NCI-H1694 (cell line): ENCODE measurements around the gene TCF4.

Experiments used
- DNase-seq: peaks from one replicate; lab custom pipeline; 2025; lab: John Stamatoyannopoulos, UW

The TCF4 gene

GRCh38 chr18:55261253-55261652, 326.7 kb downstream of the TCF4 start:
- no peak for DNase-seq

DNA sequence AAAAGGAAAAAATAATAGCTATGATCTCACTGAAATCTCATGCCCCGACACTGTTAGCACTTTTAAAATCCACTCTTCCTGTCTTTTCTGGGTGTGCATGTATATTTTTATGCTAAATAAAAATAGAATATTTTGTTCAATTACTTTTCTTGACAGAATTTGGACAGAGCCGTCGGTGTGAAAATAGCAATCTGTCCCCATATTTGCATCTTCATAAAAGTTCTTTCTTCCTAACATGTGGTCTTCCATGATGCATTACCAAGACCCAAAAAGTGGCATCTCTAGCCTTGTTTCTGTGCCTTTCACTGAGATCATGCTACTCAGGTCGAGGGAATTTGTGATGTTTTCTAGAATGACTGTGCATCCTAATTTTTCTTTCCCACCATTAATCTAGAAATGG, 329.9 kb downstream of the TCF4 start:
- DNase-seq, result no peak

- no peak for DNase-seq
These were observed 331.1 kb downstream of the TCF4 start for GRCh38 chr18:55256929-55257289.

DNA sequence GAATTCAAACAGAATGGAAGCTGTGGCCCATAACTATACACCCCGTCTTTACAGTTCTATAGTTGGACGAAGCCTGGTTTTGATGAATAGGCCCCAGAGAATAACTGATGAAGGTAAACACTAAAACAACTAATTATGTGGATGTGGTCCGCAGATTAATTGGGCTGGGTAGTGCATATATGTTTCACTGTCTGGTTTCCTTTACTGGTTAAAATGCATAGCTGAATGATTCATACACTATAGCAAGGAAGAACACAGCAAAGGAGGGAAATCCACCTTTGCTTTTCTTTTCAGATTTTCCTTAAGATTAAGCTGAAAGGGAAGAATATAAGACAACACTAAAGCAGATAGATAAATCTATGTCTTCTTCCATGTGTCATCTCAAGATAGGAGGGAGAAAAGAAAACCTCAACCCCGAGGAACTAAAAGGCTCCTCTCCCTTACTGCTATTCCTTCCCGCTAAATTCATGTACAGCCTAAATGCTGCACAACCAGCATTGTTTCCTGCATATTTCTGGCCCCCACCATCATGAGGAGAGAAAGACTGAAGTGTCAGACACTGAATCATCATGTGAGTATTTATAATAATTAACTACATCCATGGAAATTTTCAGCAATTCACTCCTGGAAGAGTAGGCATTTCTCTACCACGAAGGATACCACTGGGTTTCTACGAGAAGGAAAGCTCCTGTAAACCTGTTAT, 331.6 kb downstream of the TCF4 start:
- DNase-seq, result no peak

GRCh38 chr18:55253814-55254213, 334.2 kb downstream of the TCF4 start:
- no peak for DNase-seq

DNA sequence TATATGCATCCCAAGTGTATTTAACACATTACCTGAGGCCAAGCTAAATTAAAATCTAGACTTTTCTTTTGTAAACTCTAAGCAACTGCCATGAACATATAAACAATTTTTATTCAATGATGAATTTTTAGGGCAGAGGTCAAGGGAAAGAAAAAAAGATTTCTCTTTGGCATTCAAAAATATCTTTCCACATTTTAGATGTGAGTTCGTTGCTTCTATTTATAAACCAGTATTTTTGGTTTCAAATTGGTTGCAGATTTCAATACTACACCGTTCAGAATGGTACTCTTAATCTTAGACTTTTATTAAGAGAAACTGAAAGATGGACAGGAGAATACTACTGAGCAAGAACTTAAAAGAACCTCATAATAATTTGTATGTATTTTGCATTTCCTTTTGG, 335.1 kb downstream of the TCF4 start:
- no peak for DNase-seq

DNA sequence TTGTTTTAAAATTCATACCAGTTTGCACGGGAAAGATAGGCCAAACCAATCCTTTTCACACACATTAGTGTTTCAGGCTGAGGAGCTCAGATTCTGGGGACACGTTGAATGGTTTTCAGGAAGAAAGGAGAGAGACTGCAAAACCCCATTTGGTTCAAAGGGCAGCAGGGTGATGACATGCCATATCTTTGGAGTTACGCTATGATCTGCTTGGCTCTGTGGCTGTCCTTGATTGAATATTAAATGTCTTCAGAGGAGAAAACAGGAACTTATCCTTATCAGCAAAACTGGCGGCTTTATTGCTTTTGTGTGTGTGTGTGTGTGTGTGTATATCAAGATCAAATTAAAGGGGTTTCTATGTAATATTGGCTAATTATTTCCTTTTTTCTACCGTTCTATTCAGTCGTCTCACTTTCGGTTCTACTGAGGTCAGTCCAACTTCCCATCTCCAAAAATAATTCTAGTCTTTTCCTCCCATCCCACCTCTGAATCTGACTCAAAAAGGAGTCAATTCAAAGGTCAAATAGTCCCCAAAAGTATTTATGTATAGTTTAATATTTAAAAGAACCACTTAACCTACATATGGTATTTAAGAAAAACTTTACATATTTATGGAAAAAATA, 335.8 kb downstream of the TCF4 start:
- DNase-seq, result no peak

DNA sequence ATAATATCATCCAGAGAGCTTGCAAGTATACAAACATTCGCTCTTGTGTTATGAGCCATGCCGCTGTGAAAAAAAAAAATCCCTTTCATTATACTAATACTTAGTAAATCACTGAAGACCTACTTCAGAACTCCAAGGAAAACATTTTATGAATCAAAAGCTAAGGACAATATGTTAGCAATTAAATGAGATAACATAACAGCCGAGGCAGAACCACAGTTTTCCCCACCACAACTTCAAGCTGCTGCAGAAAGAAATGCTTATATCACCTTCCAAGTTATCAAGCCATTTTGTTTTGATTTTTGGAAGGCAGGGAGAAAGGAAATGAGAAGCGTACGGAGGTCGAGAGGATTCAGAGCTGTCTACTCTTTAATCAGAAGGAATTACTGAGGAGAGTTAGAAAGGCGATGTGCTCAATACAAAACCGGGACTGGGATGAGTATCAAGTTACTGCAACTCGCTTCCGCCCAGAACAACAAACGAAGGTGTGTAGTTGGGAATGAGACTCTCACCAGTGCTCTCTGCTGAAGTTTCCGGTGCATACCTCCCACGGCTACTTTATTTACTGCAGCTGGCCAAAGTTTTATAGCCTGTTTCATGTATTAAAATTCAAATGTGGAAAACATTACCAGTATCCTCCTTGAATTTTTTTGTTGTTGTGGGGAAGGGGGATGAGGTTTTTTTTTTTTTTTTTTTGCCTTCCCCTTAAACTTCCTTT, 336.6 kb downstream of the TCF4 start:
- no peak for DNase-seq

DNA sequence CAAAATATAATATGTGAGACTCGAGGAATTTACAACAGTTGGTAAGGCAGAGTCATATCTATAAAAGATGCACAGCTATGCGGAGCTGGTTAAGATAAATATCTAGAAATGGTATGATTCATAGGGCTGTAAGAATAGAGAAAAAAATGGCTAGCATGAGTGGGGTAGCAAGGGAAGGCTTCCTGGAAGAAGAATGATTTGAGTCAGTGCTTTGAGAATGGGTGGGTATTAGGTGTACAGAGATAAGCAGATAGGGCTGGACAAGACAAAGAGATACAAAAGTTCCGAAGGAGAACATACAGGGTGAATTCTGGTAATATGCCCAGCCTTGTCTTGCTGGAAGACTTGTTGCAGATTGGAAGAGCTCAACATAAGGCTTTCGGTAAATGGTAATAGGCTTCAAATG, 337.2 kb downstream of the TCF4 start:
- DNase-seq, result no peak

DNA sequence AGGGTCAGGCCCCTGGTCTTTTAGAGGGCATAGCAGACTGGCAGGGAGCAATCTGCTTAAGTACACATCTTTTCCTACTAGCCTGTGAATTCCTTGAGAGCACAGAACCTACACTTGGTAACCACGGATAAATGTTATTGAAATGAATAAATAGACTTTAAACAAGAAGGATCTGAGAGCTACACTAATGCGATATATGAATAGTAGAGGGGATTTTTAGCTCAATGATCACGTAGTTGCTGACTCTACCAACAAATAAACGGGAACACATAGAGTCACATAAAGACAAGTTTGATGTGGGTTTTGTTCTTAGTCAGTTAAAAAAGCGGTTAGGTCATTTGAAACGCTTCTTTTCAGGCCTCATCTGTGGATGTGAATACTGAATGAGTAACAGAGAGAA, 338.4 kb downstream of the TCF4 start:
- DNase-seq, result no peak

DNA sequence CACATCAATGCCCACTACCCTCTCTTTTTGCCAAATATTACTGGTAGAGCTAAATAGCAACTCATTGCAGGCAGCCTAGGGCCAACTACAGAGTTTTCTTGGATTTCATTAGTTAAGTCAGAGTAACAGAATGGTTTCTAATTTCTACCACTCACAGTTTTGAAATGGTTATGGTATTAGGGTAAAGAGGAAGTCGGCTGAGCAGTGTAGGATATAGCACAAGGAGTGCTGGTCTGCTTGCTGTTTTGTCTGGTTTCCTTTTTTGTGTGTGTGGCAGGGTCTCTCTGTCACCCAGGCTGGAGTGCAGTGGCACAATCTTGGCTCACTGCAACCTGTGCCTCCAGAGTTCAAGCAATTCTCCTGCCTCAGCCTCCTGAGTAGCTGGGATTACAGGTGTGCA, 339.5 kb downstream of the TCF4 start:
- no peak for DNase-seq

GRCh38 chr18:55247032-55247431, 341.0 kb downstream of the TCF4 start:
- no peak for DNase-seq

DNA sequence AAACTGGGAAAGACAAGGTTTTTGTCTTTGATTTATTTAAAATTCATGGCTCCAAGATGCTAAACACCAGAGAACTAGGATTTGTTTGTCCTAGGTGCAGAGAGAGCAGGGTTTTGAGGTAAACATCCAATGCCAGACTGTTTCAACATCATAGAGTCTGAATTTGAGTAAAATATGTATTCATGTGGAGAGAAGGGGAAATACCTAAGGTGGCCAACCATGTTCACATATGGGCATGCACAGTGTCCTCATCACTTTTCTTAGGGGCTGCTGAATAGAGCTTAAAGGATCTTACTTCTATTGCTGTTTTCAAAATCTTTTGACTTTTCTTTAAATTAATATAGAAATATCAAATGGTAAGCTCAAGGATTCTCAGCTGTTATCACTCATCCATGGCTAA, 341.7 kb downstream of the TCF4 start:
- DNase-seq, result no peak

GRCh38 chr18:55245211-55245614, 342.8 kb downstream of the TCF4 start:
- DNase-seq, result no peak

- DNase-seq, result no peak
These were observed 343.4 kb downstream of the TCF4 start for GRCh38 chr18:55244546-55244945.

- DNase-seq, result no peak
These were observed 344.1 kb downstream of the TCF4 start for GRCh38 chr18:55243857-55244256.

DNA sequence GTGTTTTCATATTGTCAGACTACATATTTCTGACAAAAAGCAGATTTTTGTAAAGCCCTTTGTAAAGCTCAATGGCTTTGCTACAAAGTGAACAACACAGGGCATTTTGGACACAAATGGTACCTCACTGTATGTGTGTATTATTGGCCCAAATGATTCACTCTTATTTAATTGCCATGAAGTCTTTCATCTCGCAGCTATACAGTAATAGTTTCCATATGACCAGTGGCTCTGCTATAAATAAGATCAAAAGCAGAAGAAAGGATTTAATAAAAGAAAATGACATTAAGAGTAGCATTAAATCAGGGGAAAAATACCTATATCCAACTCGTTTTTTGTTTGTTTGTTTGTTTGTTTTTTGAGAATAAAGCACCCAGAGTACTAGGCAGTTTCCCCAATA, 344.7 kb downstream of the TCF4 start:
- DNase-seq, result no peak

DNA sequence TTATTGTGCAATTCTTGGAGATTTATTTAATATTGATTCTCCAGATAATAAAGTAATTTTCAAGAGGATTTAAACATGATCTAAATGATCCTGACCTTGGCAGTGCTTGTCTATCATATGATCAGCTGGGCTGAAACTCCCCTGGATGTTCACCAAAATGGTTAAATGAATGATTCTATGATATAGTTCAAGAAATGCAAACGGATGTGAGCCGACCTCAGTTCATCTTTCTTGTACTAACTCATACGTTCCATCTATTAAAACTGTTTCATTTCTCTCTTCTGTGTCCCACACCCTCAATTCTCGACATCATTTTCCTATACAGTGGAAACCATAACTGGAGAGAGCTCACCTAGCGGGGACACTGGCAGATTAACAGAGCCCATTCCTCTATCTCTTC, 347.0 kb downstream of the TCF4 start:
- no peak for DNase-seq

- no peak for DNase-seq
These were observed 348.3 kb downstream of the TCF4 start for GRCh38 chr18:55239740-55240139.

GRCh38 chr18:55237660-55238059, 350.3 kb downstream of the TCF4 start:
- DNase-seq, result no peak

DNA sequence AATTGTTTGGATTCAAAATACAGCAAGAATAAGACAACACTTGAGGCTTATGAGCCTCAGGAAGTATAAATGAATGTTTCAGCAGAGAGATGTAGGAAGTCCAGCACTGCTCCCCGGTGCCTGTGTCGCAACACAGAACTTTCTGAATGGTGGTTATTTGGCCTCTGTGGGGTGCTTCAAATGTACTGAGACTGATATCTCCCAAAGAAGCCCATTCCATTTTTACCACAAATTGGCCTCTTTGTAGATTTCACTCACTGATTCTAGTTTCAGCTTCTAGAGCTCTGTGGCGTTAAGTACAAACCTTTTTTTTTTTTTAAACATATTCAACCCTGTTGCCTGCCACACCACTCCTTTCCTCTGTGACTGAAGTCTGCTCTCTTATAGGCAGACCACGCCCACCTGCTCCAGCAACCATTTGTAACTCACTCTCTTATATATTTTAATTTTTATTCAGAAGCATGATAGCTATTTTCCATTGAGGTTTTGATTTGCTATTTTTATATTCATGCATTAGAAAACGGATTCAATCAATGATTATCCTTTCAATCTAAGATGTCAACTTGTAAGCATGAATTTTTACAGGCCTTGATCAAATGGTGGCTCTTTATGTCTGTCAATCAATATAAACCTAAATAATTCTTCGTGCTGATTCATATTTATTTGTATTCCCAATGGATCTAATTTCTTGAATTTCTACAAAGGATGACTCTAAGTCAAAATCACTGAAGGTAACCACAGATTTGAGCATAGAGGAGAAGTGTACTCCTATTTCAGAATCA, 351.7 kb downstream of the TCF4 start:
- DNase-seq, result no peak

DNA sequence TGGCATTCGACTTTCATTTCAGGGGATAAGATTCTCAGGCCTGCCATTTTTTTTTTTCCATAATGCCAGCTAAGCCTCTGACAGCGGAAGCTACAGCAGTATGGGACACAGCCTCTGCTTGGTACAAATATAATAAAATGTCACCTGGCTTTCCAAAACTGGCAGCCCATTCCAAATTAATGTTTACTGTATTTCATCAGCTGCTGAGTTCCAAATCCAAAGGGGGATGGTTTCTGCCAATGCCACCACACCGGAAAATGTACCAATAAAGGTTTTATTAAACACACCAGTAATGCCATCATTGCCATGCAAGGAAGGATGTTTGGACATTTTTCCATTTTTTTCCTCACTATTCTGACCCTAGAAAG, 352.9 kb downstream of the TCF4 start:
- DNase-seq, result no peak
